IPS-NIHi11 (cell line): Measurements from ENCODE around the gene ZNF383.
"Not testable (repeated sequence)": the region's sequence is repeated elsewhere in the genome, so short reads cannot be mapped to it uniquely, and the experiment has no call there.

ENCODE experiments used
- DNase-seq: peaks from one replicate; pipeline ENCODE4 v3.0.0; 2012; ENCODE audit warnings: mixed read lengths, low spot score

ZNF383 gene

GRCh38 chr19:37294246-37294645 lies 76.2 kb downstream of the ZNF383 start:
- DNase-seq, result not testable (repeated sequence)
